Kidney capillary endothelial cell (primary cell): Measurements from ENCODE around the gene FZD8.

Source experiments
- DNase-seq: peaks from one replicate; pipeline ENCODE4 v3.0.0-alpha.2; 2018; ENCODE audit warnings: low spot score

FZD8 gene

GRCh38 chr10:35605191-35605590 is 36.9 kb downstream of the FZD8 start, which contains the start of gene GJD4:
Gene GJD4, plus strand, starts transcription at chr10:35605341. Its CDS starts 227 bp downstream, at chr10:35605568.
- no peak for DNase-seq

DNA sequence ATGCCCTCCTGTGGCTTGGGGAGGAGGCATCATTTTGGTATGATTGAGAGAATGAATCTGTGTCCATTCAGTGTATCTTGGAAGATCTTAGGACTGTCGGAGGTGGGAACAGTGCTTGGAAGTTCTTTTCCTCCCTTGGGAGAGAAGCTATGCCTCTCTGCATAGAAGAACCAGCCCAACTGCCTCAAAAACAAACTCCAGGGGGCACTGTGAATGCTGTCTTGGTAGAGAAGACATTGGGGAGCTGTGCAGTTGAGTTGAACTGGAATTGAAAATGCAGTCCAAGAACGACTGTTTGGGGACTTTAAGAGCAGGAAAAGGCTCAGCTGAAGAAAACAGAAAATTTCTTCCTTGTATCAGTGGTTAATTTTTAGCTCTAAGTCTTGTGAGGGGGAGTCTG is 41.9 kb downstream of the FZD8 start:
- no peak for DNase-seq

GRCh38 chr10:35598379-35598778 is 43.7 kb downstream of the FZD8 start:
- DNase-seq = no peak

GRCh38 chr10:35595106-35595505 is 47.0 kb downstream of the FZD8 start:
- DNase-seq = no peak

- DNase-seq = no peak
Observed at GRCh38 chr10:35594115-35595079, 47.7 kb downstream of the FZD8 start.

DNA sequence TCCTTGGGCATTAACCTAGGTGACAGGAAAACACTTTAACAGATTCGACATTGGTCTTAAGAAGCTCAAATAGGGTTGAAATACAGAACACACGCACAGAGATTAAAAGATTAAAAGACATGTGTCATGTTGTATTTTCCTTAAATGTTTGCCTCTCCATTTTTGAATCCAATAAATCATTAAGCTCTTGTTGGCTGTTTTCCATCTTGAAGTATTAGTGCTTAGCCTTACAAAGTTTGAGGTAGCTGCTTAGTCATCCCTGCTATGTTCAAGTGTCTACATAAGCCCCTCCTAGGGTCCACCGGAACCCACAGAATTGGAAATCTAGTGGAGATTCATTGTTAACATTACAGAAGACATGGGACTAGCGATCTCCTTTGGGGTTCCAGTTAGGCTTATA is 49.7 kb downstream of the FZD8 start:
- DNase-seq = no peak

- no peak for DNase-seq
Observed at GRCh38 chr10:35588836-35589235, 53.3 kb downstream of the FZD8 start.
